ENCODE results near the gene GRM3.

The GRM3 gene

GRCh38 chr7:86643561-86644281 lies at the start of gene GRM3:
Gene GRM3, plus strand, starts transcription at chr7:86643909. Its CDS starts 121,237 bp downstream, at chr7:86765146.
- no peak for DNase-seq (ENCODE audit: low spot score)

DNA sequence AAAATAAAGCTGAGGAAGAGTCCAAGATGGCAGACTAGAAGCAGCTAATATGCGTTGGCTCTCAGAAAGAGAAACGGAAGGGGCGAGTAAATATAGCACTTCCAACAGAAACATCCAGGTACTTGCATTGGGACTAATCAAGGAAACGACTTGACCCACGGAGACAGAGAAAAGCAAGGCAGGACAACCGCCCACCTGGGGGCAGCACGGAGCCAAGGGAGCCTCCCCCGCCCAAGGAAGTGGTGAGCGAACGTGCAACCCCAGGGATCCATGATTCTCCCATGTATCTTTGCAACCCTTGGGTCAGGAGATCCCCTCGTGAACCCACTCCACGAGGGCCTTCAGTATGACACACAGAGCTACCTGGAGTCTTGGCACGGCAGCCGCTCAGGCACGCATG lies 45.4 kb upstream of the GRM3 start:
- DNase-seq (ENCODE audit: low spot score) = peak; percentile 24

DNA sequence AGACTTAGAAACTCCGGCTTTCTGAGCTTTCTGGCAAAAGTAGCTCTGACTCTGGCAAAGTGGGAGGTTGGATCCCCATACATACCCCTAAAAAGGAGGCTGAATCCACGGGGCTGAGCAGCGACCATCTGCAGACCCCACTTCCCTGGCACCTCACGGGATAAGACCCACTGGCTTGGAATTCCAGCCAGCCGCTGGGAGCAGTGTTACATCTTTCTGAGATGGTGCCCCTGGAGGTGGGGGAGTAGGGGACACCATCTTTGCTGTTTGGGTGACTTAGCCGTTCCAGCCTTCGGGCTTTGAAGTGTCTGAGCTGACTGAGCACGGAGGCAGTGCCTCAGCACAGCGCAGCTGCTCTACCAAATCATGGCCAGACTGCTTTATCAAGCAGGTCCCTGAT lies 45.0 kb upstream of the GRM3 start:
- DNase-seq (ENCODE audit: low spot score) = no peak

DNA sequence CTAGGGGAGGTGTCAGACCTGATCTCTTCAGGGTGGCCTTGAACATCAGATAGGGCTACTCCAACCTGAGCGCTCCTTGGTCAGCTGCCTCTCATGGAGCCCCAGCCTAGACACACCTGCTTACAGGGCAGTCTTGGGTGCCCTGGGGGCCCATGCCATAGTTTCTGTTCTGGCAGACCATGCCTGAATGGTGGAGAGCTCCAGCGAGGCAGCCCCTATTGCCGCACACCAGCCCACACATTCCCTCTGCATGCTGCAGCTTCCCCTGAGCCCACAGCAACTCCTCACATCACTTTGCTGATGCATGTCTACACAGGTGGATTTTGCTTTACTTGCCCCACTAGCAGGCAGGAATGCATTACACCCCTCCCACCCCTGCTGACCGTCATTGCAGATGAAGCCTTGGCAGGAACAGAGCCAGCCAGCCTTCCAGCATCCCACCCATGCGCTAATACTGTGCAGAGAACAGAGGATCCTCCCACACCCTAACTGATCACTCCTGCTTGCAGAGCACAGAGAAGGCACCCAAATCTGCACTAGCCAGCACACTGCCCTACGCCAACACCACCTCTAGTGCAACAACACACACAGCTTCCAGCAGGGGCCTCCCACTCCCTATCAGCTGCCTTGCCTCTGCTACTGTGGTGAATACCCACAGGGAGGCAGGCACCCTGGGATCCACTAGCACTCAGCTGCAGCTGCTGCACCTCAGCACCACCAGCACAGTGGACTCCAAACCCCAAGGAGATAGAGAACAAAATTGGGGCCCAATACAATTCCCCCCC lies 43.0 kb upstream of the GRM3 start:
- DNase-seq (ENCODE audit: low spot score) = no peak

GRCh38 chr7:86615711-86616110 lies 28.0 kb upstream of the GRM3 start:
- DNase-seq (ENCODE audit: low spot score) = peak; percentile 52

GRCh38 chr7:86644282-86645224 lies 844 bp downstream of the GRM3 start:
- no peak for DNase-seq (ENCODE audit: low spot score)

- no peak for DNase-seq (ENCODE audit: low spot score)
Measured at GRCh38 chr7:86645225-86645608, 1.5 kb downstream of the GRM3 start.

DNA sequence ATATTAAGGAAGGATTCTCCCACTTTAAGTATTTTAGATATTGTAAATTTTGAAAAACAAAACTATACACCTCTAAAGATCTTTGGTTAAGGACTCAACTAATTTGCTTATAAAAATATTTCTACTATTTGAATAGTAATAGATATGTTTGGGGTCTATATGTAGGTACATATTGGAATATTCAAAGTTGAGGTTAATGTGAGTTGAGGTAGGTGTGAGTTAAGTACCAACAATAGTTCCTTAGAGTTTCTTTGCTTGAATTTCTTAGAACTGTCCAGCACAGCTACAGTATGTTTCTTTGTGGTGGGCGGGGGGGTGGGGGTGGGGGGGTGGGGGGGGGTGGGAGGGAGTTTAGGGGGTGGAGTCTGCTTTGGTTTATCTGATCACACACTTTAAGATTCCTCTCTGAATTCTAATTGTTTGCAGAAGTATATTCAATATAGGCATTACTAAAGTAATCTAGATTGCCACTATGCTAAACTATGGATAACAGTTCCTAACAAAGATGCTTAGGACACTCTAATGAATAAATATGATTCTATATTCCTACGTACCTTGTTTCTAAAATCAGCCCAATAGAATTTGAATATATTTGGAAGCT lies 2.1 kb downstream of the GRM3 start:
- no peak for DNase-seq (ENCODE audit: low spot score)

DNA sequence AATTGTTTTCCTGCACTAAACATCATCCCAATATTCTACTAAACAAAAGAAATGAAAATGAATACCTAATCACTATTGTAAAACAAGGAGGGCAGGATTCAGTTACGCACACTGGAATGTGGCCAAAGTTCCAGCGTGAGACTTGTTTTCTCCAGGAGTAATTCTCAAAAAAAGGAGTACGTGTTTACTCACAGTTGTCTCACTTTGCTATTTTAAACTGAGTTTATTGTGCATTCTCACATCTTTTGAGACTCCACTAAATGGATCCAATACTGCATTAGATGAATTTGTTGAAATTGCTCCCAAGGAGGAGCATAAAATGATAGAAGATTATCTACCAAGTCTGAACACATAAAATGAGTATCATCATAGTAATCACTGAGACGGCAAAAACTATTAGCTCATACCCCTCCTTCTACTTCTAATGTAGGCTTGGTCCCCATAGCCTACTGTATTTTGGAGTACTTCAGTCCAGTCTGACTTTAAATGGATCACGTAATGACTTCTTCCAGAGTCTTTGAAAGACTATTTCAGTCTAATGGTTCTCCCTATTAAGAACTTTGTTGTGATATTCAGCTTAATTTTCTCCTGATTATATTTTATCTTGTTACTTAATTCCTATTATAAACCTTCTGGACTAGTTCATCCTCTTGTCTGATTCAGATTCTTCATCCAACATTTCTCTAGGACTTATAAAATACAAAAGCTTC lies 3.8 kb downstream of the GRM3 start:
- no peak for DNase-seq (ENCODE audit: low spot score)

GRCh38 chr7:86648169-86648568 lies 4.5 kb downstream of the GRM3 start:
- no peak for DNase-seq (ENCODE audit: low spot score)

DNA sequence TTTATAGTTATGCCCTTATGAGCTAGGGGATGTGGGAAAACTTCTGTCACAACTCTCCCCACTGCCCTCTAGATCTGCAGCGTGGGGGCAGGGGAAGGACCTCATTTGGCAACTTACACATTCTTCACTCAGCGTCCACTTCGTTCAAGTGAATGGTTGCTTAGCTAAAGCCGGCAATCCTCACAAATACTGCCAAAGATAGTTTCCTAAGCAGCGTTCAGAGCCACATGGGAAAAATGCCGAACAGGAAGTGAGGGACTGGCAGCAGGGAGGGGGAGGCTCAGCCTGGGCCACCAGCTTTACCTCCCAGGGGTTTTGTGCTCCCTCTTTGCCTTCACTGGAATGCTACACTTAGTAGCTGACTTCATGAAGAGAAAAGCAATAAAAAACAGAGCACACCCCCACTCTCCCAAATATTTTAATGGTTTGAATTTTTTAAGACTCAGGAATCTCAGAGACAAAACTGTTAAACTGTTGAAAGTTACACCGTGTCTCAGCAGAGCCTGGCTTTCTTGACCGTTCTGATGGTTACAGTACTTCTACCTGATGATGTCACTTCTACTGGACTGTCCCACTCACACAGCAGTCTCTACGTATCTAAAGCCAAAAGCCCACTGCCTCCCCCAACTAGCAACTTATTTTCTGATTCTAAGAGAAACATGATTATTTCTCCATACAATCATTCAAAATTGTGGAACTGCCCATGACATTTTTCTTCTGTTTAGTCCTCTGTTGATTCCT lies 10.4 kb downstream of the GRM3 start:
- DNase-seq (ENCODE audit: low spot score) = no peak

DNA sequence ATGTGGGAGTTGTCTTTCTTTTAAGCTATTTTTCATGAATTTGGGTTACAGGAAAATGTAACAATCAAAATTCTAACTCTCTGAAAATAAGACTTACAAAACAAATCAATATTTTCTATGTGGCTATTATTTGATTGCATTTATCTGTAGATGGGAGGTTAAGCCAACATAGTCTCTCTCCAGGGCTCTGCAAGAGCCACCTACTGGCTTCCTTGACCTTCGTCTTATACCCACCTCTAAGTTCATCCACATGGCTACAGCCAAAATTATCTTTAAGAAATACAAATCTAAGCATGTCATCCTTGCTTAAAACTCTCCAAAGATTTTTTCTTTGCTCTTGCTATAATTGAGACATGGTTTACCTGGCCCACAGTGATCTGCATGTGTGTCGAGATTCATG lies 14.2 kb downstream of the GRM3 start:
- DNase-seq (ENCODE audit: low spot score) = no peak

- DNase-seq (ENCODE audit: low spot score) = no peak
Measured at GRCh38 chr7:86660950-86661462, 17.3 kb downstream of the GRM3 start.

DNA sequence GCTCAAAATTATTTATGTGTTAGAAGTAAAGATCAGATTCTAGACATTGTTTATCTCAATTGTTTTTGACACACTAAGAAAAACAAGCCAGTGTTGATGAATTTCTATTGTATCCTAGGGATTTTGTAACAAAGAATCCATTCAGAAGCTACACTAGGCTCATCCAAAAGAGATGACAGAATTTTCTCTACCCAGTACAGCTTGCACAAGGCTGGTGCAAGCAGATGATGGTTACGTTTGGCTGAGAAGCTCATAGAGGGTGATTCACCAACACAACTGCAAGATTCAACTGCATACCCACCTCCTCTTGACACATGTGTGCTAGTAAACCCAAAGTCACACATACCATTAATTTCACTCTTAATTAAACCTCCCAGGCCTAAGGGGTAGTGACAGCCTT lies 20.8 kb downstream of the GRM3 start:
- no peak for DNase-seq (ENCODE audit: low spot score)

- no peak for DNase-seq (ENCODE audit: low spot score)
Measured at GRCh38 chr7:86664991-86665390, 21.3 kb downstream of the GRM3 start.

DNA sequence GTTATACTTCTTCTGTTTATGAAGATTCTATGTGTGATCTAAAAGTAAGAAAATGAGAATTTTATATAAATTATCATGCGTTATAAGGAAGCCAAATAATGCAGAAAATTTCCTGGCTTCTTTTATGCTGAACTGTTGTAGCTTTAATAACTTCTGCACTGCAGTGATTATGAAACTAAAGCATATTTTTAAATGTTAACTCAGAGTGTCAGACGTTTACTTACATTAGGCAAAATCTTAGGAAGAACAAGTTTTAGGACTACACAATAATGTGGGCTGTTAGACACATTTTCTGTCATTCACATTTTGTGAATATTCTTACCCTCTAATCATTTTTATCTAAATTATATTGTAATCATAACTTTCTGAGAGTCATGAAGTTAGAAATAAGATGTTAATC lies 22.0 kb downstream of the GRM3 start:
- DNase-seq (ENCODE audit: low spot score) = no peak

DNA sequence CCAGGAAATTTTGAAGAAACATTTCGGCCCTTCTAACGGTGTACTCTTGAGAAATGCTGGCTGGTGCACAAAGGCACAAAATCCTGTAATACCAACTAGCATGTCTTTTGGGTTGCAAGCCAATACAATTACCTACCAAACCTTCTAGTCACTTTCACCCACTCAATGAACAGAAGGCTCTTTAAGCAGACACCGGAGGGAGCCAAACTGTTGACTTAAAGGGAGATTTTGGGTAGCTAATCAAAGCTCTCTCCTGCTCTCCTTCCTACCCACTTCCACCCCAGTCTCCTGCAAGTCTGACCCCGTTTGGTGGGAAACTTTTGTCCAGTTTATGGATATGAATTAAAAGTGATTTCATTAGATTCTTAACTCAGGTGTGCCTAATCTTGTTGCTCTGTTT lies 24.0 kb downstream of the GRM3 start:
- no peak for DNase-seq (ENCODE audit: low spot score)

- no peak for DNase-seq (ENCODE audit: low spot score)
Measured at GRCh38 chr7:86668315-86668714, 24.6 kb downstream of the GRM3 start.

GRCh38 chr7:86687831-86688230 lies 44.1 kb downstream of the GRM3 start:
- no peak for DNase-seq (ENCODE audit: low spot score)

DNA sequence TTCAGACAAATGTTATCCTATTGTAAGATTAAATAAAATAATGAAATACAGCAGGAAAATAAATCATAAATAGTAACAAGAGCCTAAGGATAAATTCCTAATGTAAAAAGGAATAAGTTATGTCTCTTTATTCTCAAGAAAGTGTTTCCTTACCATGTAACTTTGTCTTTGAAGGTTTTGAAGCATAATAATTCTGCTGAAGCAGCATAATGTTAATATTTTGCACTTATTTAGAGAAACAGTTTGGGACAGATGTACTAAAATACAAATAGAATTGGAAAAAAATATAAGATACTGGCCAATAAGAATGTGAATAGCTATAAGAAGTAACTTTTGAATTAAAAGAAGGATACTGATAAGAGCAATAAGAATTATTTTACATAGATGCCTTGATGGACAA lies 45.7 kb downstream of the GRM3 start:
- no peak for DNase-seq (ENCODE audit: low spot score)

GRCh38 chr7:86692755-86693154 lies 49.0 kb downstream of the GRM3 start:
- no peak for DNase-seq (ENCODE audit: low spot score)

Measured in NAMALWA (cell line).